ENCODE results near the gene RNU6-9.

RNU6-9 gene

GRCh38 chr19:897442-898039, 4.3 kb downstream of the RNU6-9 start:
- TF ChIP-seq, protein P1, sequence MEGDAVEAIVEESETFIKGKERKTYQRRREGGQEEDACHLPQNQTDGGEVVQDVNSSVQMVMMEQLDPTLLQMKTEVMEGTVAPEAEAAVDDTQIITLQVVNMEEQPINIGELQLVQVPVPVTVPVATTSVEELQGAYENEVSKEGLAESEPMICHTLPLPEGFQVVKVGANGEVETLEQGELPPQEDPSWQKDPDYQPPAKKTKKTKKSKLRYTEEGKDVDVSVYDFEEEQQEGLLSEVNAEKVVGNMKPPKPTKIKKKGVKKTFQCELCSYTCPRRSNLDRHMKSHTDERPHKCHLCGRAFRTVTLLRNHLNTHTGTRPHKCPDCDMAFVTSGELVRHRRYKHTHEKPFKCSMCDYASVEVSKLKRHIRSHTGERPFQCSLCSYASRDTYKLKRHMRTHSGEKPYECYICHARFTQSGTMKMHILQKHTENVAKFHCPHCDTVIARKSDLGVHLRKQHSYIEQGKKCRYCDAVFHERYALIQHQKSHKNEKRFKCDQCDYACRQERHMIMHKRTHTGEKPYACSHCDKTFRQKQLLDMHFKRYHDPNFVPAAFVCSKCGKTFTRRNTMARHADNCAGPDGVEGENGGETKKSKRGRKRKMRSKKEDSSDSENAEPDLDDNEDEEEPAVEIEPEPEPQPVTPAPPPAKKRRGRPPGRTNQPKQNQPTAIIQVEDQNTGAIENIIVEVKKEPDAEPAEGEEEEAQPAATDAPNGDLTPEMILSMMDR (IDR thresholded peaks at IDR 0.05; ENCODE audit: low read depth, low read length), result no peak
- no peak overlapping the region for H3K4me3 ChIP-seq (ENCODE audit: low read depth, low read length)

DNA sequence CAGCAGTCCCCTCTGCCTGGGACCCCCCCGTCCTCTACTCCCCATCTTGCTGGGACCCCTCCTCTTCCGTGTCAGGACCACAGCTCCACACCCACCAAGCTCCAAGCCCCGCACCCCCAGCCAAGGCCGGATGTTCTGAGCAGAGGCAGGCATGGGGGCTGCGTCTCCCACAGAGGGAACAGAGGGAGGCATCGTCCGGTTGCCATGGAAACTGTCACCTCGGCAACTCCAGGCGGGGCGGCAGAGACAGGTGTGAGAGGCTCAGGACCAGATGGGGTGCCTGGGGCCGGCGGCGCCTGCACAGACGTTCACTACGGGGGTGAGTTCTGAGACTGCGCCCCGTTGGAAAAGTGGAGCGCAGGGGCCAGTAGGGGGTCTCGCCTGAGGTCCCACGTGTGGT, 5.4 kb downstream of the RNU6-9 start:
- TF ChIP-seq, protein P1 (IDR thresholded peaks at IDR 0.05; ENCODE audit: low read depth, low read length), result no peak
- no peak overlapping the region for H3K4me3 ChIP-seq (ENCODE audit: low read depth, low read length)

- TF ChIP-seq, protein P1 (IDR thresholded peaks at IDR 0.05; ENCODE audit: low read depth, low read length), result no peak
- H3K4me3 ChIP-seq (ENCODE audit: low read depth, low read length), result no peak overlapping the region
These were observed 6.2 kb downstream of the RNU6-9 start for GRCh38 chr19:899336-900042.

DNA sequence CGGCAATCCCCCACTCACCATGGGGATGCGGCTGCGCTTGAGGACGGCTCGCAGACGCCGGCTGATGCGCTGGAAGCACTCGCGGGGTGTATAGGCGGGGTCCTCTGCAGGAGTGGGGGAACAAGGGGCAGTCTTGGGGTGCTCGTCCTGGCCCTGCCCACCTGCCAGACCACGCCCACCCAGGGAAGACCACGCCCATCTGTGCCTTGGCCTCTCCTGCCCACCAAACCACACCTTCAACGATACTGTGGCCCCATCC, 6.7 kb downstream of the RNU6-9 start:
- TF ChIP-seq, protein P1 (IDR thresholded peaks at IDR 0.05; ENCODE audit: low read depth, low read length), result no peak
- H3K4me3 ChIP-seq (ENCODE audit: low read depth, low read length), result no peak overlapping the region

GRCh38 chr19:900302-901111, 7.2 kb downstream of the RNU6-9 start:
- no peak overlapping the region for H3K4me3 ChIP-seq (ENCODE audit: low read depth, low read length)
- TF ChIP-seq, protein P1 (IDR thresholded peaks at IDR 0.05; ENCODE audit: low read depth, low read length), result no peak

DNA sequence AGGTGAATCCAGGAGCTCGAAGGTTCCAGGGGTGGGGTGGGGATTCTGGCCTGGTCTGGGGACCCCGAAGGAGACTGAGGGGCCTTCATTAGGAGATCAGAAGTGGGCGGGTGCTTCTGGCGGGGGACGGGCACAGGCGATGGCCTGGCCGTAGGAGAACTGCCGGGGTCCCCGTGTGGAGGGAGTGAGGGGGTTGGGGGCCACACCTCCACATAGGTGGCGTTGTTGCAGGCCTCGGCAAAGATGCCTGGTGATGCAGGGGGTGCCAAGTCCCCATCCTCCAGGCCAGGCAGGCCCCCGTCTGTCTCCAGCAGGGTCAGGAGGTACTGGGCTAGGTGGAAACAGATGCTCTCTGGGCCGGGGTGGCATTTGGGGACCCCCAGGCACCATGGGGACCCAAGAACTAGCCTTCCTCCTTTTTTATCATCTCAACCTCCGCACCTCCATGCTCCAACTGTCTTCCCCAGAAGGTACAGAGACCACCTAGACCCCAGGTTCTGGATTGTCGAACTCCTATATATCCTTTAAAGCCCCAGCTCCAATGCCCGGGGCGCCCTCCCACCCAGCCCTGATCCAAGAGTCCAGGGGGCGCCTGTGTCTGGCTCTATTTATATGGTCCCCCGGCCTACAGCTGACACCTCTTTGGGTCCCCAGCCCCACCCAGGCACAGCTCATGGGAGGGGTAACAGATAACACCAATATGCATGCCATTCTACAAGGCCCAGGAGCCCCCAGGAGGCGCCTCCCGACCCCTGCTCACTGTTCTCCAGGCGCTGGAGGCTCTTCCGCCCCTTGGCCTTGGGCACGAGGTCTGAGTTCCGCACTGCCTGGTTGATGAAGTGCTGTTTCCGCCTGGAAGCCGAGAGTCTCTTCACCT, 8.2 kb downstream of the RNU6-9 start:
- no peak overlapping the region for H3K4me3 ChIP-seq (ENCODE audit: low read depth, low read length)
- TF ChIP-seq, protein P1 (IDR thresholded peaks at IDR 0.05; ENCODE audit: low read depth, low read length), result no peak

Data from WI38 (cell line).